ENCODE data around the gene CPNE6.

The CPNE6 gene

DNA sequence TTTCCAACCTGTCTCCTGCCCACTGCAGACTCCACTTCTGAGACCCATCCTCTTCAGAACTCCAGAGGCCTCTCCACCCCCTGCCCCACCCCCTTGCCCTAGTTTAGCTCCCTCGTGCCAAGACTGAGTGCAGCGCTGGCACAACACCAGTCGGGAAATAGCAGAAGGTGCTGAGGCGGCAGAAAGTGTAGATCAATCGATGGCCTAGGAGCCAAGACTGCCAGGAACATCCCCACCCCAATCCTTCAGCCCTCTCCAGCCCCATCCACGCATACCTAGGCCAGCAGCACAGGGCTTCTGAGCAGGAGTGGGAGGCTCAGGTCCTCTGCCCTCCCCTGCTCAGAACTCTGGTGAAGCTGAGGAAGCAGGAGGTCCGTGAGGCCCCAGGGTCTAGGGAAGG, 1.1 kb downstream of the CPNE6 start:
- Histone ChIP-seq H3K4me3 (replicated peaks; ENCODE audit: low read depth, low read length) (no peak overlapping the region), H3K27me3 (replicated peaks; ENCODE audit: control insufficient read depth, insufficient read depth, low read length) (no peaks in the 10 kb centered on the region; the same call in 1 of the 2 replicates), H3K36me3 (ENCODE audit: control insufficient read depth, insufficient read depth, low read length) (no peaks in the 10 kb centered on the region)
- DNase-seq (ENCODE audit: extremely low read depth, insufficient read length) = no peak
- TF ChIP-seq, protein P1, sequence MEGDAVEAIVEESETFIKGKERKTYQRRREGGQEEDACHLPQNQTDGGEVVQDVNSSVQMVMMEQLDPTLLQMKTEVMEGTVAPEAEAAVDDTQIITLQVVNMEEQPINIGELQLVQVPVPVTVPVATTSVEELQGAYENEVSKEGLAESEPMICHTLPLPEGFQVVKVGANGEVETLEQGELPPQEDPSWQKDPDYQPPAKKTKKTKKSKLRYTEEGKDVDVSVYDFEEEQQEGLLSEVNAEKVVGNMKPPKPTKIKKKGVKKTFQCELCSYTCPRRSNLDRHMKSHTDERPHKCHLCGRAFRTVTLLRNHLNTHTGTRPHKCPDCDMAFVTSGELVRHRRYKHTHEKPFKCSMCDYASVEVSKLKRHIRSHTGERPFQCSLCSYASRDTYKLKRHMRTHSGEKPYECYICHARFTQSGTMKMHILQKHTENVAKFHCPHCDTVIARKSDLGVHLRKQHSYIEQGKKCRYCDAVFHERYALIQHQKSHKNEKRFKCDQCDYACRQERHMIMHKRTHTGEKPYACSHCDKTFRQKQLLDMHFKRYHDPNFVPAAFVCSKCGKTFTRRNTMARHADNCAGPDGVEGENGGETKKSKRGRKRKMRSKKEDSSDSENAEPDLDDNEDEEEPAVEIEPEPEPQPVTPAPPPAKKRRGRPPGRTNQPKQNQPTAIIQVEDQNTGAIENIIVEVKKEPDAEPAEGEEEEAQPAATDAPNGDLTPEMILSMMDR (IDR thresholded peaks at IDR 0.05; ENCODE audit: insufficient read depth, low read length, poor library complexity, severe bottlenecking) = no peak

DNA sequence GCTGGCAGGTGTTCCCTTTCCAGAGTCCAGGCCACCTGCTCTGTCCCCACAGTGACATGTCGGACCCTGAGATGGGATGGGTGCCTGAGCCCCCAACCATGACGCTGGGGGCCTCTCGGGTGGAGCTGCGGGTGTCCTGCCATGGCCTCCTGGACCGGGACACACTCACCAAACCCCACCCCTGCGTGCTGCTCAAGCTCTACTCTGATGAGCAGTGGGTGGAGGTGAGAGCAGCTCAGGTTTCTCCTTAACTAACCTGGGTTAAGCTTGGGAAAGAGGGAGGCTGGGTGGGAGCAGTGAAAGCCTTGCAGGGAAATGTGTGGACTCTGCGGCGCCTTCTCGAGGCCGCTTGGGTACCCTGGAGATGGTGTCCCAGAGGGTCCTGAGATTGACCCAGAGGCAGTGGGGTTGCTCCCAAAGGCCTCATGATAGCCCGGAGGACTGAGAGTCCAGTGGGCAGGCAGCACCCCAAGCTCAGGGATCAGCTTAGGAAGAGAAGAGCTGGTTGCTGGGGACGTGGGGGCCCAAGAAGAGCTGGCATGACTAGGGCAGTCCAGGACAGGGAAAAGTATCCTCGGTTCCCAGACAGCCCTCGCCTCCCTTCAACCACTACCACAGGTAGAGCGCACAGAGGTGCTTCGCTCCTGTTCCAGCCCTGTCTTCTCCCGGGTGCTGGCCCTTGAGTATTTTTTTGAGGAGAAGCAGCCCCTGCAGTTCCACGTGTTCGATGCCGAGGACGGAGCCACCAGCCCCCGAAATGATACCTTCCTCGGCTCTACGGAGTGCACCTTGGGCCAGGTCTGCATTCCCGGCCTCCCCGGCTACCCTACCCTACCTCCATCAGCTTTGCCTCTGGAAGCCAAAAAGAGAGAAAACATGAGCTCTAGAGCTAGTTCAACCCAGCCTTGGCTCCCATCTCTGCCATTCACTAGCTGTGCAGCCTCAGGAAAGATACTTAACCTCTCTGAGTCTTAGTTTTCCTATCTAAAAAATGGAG, 1.8 kb downstream of the CPNE6 start:
- no peak for DNase-seq (ENCODE audit: extremely low read depth, insufficient read length)
- Histone ChIP-seq H3K4me3 (replicated peaks; ENCODE audit: low read depth, low read length) (no peak overlapping the region), H3K27me3 (replicated peaks; ENCODE audit: control insufficient read depth, insufficient read depth, low read length) (no peaks in the 10 kb centered on the region; the same call in 1 of the 2 replicates), H3K36me3 (ENCODE audit: control insufficient read depth, insufficient read depth, low read length) (no peaks in the 10 kb centered on the region)
- TF ChIP-seq, protein P1 (IDR thresholded peaks at IDR 0.05; ENCODE audit: insufficient read depth, low read length, poor library complexity, severe bottlenecking) = no peak

DNA sequence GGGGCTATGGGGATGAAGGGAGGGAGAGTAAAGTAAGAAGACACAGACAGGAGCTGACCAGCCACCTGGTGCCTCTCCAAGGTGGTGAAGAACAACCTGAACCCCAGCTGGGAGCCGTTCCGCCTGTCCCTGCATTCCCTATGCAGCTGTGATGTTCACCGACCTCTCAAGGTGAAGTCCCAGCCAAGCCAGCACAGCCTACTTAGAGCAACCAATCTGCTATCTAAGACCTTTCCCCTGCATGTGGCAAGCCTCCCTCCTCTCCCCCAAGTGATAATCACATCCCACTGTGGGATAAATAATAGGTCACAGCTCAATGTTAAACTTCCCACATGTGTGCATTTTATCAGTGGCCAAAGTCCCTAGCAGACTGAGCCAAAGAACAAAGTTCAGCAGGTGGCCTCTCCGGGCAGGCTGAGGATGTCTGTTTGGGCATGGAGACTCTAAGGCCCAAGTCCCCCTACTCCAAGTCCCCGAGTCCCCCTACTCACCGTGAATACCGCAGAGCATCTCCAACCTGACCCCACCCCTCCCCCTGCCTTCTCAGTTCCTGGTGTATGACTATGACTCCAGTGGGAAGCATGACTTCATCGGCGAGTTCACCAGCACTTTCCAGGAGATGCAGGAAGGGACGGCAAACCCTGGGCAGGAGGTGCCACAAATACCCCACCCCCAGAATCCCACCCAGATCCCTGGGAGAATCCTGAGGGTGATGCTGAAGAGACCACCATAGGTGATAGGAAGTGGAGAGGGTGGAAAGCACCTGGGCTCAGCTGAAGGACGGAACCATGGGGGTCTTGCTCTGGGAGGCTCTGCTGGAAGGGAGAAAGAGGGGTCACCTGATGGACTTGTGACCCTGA, 3.5 kb downstream of the CPNE6 start:
- Histone ChIP-seq H3K4me3 (replicated peaks; ENCODE audit: low read depth, low read length) (no peak overlapping the region), H3K36me3 (ENCODE audit: control insufficient read depth, insufficient read depth, low read length) (no peaks in the 10 kb centered on the region), H3K27me3 (replicated peaks; ENCODE audit: control insufficient read depth, insufficient read depth, low read length) (no peaks in the 10 kb centered on the region; the same call in 1 of the 2 replicates)
- DNase-seq (ENCODE audit: extremely low read depth, insufficient read length) = no peak
- TF ChIP-seq, protein P1 (IDR thresholded peaks at IDR 0.05; ENCODE audit: insufficient read depth, low read length, poor library complexity, severe bottlenecking) = no peak

DNA sequence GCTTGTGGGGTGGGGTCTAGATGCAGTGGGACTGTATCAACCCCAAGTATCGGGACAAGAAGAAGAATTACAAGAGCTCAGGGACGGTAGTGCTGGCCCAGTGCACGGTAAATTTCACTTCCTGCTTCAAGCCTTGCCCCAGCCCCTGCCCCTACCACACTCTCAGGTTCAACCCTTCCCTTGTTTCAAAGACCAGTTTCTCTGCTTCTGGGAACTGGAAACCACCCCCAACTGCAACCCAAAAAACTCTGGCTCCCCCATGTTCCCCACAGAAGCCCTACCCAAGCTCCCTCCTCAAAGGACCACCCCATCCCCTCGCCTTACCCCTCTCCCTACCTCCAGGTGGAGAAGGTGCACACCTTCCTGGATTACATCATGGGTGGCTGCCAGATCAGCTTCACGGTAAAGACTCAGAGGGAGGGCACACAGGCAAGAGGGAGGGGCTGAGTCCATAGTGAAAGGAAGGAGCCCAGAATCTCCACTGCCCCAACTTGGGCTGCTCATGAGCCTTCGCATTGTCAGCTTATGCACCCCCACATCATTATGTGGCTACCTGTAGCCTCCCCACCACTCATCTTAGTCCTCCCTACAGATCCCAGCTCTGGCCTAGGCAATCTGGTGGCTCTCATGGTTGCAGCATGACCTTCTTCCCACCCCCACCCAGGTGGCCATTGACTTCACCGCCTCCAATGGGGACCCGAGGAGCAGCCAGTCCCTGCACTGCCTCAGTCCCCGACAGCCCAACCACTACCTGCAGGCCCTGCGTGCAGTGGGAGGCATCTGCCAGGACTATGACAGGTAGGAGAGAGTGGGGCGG, 4.3 kb downstream of the CPNE6 start:
- Histone ChIP-seq H3K27me3 (replicated peaks; ENCODE audit: control insufficient read depth, insufficient read depth, low read length) (no peaks in the 10 kb centered on the region; the same call in 1 of the 2 replicates), H3K36me3 (ENCODE audit: control insufficient read depth, insufficient read depth, low read length) (no peaks in the 10 kb centered on the region), H3K4me3 (replicated peaks; ENCODE audit: low read depth, low read length) (no peak overlapping the region)
- TF ChIP-seq, protein P1 (IDR thresholded peaks at IDR 0.05; ENCODE audit: insufficient read depth, low read length, poor library complexity, severe bottlenecking) = no peak
- DNase-seq (ENCODE audit: extremely low read depth, insufficient read length) = peak; percentile 36

DNA sequence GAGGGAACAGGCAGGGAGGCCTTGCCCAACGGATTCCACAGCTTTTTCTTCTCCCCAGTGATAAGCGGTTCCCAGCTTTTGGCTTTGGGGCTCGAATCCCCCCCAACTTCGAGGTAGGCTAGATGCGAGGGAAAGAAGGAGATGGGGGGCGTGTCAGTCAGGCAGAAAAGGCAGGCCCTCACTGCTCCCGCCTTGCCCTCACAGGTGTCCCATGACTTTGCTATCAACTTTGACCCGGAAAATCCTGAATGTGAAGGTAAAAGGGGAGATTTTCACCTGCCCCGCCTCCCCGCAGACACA, 4.9 kb downstream of the CPNE6 start:
- TF ChIP-seq, protein P1 (IDR thresholded peaks at IDR 0.05; ENCODE audit: insufficient read depth, low read length, poor library complexity, severe bottlenecking) = no peak
- H3K27me3 ChIP-seq (replicated peaks; ENCODE audit: control insufficient read depth, insufficient read depth, low read length) = no peaks in the 10 kb centered on the region; the same call in 1 of the 2 replicates
- H3K4me3 ChIP-seq (replicated peaks; ENCODE audit: low read depth, low read length) = no peak overlapping the region
- H3K36me3 ChIP-seq (ENCODE audit: control insufficient read depth, insufficient read depth, low read length) = no peaks in the 10 kb centered on the region
- DNase-seq (ENCODE audit: extremely low read depth, insufficient read length) = no peak
